ENCODE data around the gene SLC25A43.

The SLC25A43 gene

DNA sequence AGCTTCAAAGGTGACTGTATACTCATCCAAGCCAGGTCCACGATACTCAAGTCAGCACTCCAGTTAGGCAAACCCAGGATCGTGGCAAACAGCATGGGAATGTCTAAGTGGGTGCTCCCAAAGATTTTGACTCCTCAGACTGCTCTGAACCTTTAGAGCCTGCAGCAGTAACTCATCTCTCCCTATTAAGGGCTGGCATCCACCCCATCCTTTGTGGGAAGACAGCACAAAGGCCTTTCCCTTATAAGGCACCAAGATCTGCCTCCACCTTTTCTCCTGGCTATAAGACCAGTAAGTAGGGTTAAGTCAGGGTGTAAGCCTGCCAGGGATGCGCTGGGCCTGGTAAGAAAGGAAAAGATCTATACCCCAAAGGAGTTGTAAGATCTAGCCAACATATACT, 23.6 kb upstream of the SLC25A43 start:
- no peak overlapping the region for H3K4me3 ChIP-seq (replicated peaks; ENCODE audit: insufficient read depth, low read length)
- TF ChIP-seq GABPA (IDR thresholded peaks at IDR 0.05; ENCODE audit: low read depth) (no peak), POLR2AphosphoS5 (IDR thresholded peaks at IDR 0.05; ENCODE audit: low read depth) (no peak), SPI1 (IDR thresholded peaks at IDR 0.05; ENCODE audit: borderline replicate concordance, low read depth) (no peak)
- TF ChIP-seq, protein P1, sequence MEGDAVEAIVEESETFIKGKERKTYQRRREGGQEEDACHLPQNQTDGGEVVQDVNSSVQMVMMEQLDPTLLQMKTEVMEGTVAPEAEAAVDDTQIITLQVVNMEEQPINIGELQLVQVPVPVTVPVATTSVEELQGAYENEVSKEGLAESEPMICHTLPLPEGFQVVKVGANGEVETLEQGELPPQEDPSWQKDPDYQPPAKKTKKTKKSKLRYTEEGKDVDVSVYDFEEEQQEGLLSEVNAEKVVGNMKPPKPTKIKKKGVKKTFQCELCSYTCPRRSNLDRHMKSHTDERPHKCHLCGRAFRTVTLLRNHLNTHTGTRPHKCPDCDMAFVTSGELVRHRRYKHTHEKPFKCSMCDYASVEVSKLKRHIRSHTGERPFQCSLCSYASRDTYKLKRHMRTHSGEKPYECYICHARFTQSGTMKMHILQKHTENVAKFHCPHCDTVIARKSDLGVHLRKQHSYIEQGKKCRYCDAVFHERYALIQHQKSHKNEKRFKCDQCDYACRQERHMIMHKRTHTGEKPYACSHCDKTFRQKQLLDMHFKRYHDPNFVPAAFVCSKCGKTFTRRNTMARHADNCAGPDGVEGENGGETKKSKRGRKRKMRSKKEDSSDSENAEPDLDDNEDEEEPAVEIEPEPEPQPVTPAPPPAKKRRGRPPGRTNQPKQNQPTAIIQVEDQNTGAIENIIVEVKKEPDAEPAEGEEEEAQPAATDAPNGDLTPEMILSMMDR (IDR thresholded peaks at IDR 0.05; ENCODE audit: insufficient read depth, low read length) = no peak
- TF ChIP-seq, protein P2, sequence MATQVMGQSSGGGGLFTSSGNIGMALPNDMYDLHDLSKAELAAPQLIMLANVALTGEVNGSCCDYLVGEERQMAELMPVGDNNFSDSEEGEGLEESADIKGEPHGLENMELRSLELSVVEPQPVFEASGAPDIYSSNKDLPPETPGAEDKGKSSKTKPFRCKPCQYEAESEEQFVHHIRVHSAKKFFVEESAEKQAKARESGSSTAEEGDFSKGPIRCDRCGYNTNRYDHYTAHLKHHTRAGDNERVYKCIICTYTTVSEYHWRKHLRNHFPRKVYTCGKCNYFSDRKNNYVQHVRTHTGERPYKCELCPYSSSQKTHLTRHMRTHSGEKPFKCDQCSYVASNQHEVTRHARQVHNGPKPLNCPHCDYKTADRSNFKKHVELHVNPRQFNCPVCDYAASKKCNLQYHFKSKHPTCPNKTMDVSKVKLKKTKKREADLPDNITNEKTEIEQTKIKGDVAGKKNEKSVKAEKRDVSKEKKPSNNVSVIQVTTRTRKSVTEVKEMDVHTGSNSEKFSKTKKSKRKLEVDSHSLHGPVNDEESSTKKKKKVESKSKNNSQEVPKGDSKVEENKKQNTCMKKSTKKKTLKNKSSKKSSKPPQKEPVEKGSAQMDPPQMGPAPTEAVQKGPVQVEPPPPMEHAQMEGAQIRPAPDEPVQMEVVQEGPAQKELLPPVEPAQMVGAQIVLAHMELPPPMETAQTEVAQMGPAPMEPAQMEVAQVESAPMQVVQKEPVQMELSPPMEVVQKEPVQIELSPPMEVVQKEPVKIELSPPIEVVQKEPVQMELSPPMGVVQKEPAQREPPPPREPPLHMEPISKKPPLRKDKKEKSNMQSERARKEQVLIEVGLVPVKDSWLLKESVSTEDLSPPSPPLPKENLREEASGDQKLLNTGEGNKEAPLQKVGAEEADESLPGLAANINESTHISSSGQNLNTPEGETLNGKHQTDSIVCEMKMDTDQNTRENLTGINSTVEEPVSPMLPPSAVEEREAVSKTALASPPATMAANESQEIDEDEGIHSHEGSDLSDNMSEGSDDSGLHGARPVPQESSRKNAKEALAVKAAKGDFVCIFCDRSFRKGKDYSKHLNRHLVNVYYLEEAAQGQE (IDR thresholded peaks at IDR 0.05; ENCODE audit: insufficient replicate concordance, low read depth) = no peak

DNA sequence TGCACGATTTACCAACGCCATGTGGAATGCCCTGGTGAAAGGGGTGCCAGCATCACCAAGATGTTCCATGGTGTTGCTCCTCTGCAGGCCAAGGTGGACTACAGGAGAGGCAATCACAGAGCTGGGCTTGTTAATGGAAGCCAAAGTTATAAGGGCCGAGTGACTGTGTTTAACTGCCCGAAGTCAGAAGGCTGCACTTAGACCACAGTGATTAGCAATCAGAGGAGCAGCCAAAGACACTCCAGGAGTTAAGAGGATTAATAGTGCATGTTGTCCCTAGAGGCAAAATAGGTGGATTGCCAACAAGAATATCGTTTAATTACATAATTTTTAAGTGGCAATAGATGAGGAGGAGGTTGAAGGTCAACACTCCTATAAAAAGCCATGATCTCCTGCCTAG, 22.8 kb upstream of the SLC25A43 start:
- no peak overlapping the region for H3K4me3 ChIP-seq (replicated peaks; ENCODE audit: insufficient read depth, low read length)
- TF ChIP-seq POLR2AphosphoS5 (IDR thresholded peaks at IDR 0.05; ENCODE audit: low read depth) (no peak), SPI1 (IDR thresholded peaks at IDR 0.05; ENCODE audit: borderline replicate concordance, low read depth) (no peak), GABPA (IDR thresholded peaks at IDR 0.05; ENCODE audit: low read depth) (no peak)
- TF ChIP-seq, protein P1 (IDR thresholded peaks at IDR 0.05; ENCODE audit: insufficient read depth, low read length) = no peak
- TF ChIP-seq, protein P2 (IDR thresholded peaks at IDR 0.05; ENCODE audit: insufficient replicate concordance, low read depth) = no peak
- DNase-seq (ENCODE audit: low read depth in 1 of 2, low spot score in 1 of 2) = no peak
- H3K27ac ChIP-seq (replicated peaks) = no peak overlapping the region
- H3K27me3 ChIP-seq (ENCODE audit: insufficient read depth, poor library complexity, severe bottlenecking) = no peaks in the 10 kb centered on the region

More for the DNA sequence above, 23.6 kb upstream of the SLC25A43 start:
- no peaks in the 10 kb centered on the region for H3K27me3 ChIP-seq (ENCODE audit: insufficient read depth, poor library complexity, severe bottlenecking)
- no peak overlapping the region for H3K27ac ChIP-seq (replicated peaks)
- no peak for DNase-seq (ENCODE audit: low read depth in 1 of 2, low spot score in 1 of 2)

DNA sequence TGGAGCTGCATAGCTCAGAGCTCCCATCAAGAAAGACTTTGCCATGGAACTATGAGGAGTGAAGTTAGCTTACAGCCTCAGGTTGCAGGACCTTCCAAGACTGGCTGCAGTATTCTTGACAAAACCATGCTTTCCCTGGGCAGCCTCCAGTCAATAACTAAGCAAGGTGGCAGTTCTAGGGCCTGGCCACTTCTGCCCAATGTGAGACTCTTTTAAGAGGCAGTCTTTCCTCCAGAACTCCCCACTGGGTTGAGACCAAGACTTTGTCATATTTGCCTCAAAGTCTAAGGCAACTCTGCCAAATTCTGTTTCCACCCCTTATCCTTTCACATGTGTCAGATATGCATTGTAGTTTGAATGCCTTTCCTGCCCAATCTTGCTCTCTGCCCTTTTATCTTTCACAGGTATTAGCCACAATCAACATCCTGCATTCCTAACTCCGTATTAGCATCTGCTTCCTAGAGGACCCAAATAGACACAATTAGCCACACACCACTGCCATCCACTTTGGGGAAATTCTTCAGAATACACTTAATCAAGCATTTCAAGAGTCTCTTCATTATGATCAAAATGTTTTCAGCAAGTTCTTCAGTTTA, 17.7 kb upstream of the SLC25A43 start:
- no peak for TF ChIP-seq POLR2AphosphoS5 (IDR thresholded peaks at IDR 0.05; ENCODE audit: low read depth)
- TF ChIP-seq, protein P1 (IDR thresholded peaks at IDR 0.05; ENCODE audit: insufficient read depth, low read length) = no peak
- no peak for TF ChIP-seq SPI1 (IDR thresholded peaks at IDR 0.05; ENCODE audit: borderline replicate concordance, low read depth)
- TF ChIP-seq, protein P2 (IDR thresholded peaks at IDR 0.05; ENCODE audit: insufficient replicate concordance, low read depth) = no peak
- TF ChIP-seq GABPA (IDR thresholded peaks at IDR 0.05; ENCODE audit: low read depth) = no peak
- Histone ChIP-seq H3K4me3 (replicated peaks; ENCODE audit: insufficient read depth, low read length) (no peak overlapping the region), H3K27ac (replicated peaks) (no peak overlapping the region), H3K27me3 (ENCODE audit: insufficient read depth, poor library complexity, severe bottlenecking) (no peaks in the 10 kb centered on the region)
- no peak for DNase-seq (ENCODE audit: low read depth in 1 of 2, low spot score in 1 of 2)
